SHP77 treated with DMSO at 0.1 percent for 48 hours (cell line): ENCODE data around the gene KRT6A.
"Not testable (repeated sequence)": the region's sequence is repeated elsewhere in the genome, so short reads cannot be mapped to it uniquely, and the experiment has no call there.

Experiments
- DNase-seq: peaks from one replicate; lab custom pipeline; 2025; lab: John Stamatoyannopoulos, UW

Gene KRT6A

DNA sequence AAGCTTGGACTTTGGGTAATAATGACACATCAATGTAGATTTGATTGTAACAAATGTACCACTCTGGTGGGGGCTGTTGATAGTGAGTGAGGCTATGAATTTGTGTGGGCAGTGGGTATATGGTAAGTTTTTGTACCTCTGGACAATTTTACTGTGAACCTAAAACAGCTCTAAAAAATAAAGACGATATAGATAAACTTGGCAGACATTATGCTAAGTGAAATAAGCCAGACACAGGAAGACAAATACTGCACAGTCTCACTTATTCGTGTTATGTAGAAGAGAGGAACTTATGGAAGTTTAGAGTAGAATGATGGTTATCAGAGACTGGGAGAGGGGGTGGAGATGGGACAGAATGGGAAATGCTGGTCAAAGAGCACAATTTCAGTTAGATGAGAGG, 28.2 kb downstream of the KRT6A start:
- DNase-seq, result no peak

DNA sequence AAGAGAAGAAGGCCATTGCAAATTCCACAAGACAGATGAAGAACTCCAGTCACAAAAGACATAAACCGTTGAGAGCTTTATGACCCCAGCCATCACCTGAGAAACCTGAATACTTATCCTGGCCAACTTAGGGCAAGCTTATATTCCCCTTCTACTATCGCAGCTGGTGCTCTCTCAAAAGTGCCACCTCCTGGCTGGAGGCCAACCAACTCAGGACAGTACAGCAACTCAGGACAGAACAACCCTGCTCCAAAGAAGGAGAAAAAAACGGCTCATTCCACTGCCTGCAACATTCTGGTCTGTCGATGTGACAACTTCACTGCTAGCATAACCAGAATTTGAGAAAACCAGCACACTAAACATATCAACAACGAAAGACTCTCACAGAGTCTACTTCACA, 31.4 kb downstream of the KRT6A start:
- DNase-seq, result no peak

DNA sequence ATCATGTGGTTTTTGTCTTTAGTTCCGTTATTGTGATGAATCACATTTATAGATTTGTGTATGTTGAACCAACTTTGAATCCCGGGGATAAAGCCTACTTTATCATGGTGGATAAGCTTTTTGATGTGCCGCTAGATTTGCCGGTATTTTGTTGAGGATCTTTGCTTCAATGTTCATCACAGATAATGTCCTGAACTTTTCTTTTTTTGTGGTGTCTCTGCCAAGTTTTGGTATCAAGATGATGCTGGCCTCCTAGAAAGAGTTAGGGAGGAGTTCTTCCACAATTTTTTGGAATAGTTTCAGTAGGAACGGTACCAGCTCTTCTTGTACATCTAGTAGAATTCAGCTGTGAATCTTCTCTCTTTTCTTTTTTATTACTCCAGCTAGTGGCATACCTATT, 34.2 kb downstream of the KRT6A start:
- no peak for DNase-seq

DNA sequence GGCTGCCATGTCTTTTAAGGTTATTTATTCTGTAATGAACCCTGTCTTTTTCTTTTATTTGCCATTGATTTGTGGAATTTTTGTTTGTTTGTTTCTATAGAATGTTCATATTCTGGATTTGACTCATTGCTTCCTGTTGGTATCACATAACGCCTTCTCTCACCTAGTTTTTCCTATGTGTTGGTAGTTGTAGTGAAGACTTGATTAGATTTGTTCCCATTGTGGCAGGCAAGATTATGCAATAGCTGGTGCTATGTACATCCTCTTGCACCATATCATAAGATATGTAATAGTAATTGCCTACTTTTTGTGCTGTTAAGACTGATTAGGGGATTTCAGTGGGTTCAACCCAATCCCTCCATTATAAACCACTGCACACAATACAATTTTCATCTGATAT, 37.2 kb downstream of the KRT6A start:
- DNase-seq, result no peak

DNA sequence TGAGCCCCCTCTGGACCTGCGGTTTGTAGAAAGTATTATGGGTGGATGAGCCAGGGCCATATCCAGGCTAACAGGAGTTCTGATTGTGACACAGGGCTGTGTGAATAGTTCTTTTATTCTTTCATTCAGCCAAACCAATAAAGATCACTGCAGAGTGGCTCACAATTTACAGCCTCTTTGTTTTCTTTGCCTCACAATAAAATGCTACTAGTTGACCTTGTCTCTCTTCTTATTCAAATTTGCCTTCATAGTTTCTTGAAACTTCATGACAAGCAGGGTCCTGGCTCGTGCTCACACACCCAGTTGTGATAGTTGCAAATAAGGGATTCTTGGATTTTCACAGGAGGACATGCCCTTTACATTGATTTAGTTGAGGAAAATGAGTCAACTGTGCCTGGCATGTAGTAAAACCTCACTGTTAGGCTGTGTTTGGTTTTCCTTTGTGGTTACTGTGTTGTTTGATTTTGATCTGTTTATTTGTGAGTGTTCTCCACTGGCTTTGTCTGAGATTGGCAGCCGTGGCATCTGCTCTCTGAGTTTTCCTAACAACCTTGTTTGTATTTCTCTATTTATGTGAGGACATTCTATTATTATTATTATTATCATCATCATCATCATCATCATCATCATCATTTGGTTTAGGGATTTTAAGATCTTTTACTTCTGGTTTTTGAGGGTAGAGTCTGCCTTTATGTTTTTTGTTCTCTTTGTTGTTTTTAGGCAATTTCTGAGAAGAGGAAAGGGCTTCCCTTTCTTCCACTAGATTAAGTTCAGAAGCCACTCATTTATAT, 38.5 kb downstream of the KRT6A start:
- no peak for DNase-seq

DNA sequence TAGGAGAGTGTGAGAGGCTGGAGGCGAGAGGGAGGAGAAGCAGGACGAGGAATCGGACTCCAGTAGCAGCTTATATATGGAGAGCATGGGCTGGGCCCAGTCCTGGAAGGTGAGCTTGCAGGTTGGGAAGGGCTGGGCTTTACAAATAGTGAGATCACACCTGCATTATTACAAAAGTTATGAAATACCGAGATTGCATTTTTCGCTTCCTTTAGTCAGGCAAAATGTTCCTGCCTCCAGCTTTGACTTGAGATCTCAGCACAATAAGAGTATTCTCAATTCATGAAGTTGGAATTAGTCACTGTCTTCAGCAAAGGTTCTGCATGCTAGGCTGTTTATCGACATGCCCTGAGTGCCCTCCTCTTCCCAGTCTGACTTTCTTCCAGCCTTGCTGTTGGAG, 41.0 kb downstream of the KRT6A start, which contains the start of gene KRT6B:
KRT6B (minus strand) TSS at position 46 of the 400 bp plus-strand sequence. CDS start 68 bp downstream, outside the sequence.
- DNase-seq, result no peak

DNA sequence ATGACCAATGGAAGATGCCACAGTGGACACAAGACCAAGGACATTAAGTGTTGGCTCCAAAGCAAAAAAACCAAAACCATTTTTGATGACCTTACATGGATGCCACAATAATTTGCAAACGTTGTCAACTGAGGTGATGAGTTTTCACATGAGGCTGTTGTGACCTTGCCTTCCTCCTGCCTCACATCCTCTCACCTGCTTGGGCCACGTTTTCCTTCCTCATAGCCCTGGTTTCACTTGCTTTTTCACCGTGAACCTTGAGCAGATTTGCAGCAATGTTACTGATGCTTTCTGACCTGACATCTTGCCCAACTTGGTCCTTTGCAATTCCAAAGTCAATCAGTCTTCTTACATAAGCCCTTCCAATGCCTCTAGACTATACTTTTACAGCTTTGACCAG, 44.8 kb downstream of the KRT6A start:
- no peak for DNase-seq

DNA sequence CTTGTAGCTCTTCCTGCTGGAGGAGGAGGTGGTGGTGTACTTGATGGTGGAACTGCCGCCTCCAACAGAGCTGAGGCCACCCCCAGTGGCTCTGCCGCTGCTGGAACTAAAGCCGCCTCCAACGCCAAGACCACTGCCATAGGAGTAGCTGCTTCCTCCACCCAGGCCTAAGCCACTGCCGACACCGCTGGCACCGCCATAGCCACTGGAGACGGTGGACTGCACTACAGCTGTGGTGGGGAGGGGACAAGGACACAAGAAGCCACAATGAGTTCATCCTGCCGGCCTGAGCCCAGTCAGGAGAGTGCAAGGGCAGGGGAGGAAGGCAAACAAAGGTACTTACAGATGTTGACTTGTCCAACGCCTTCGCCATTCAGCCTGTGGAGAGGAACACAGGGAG, 45.9 kb downstream of the KRT6A start:
- not testable (repeated sequence) for DNase-seq

DNA sequence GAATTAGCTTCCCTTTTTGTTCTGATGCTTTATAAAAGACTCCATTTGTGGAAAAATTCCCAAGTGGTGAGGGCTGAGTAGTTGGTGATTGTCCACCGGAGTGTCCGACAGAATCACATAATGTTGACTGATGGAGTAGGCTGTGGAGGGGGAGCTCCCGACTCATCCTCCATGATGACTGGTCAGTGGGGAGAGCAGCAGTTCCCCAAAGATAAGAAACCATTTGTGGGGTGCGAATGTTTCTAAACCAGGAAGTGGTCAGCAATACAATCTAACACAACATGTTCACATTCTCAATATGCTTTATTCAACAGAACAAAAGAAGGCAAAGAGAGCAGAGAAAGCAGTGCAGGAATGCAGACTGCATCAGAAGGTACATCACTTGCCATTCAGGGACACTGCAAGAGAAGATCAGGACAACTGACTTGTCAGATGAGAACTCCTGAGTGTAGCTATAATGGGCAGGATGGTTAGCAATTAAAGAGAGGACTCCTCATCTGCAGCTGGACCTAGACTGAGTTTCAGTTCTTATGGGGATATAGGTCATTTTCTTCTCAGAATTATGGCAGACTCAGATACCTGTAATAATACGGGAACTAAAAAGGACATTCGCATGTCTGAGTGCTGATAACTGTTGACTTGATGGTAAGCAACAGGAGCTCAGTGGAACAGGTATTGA, 46.6 kb downstream of the KRT6A start:
- DNase-seq, result no peak

DNA sequence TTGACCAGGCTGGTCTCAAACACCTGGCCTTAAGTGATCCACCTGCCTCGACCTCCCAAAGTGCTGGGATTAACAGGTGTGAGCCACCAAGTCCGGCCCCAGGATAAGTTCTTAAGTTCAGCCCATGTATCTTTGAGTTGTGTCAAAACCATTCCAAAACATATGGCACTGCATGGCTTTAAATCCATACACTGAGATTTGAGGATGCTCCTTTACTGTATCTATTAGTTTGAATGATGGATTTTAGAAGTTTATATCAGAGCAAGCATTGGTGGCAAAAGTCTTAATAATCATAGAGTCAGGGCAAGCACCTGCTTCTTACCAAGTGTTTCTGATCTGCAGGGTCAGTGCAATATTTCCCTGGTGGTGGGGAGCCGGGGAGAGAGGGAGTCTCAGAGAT, 47.2 kb downstream of the KRT6A start:
- DNase-seq, result no peak

DNA sequence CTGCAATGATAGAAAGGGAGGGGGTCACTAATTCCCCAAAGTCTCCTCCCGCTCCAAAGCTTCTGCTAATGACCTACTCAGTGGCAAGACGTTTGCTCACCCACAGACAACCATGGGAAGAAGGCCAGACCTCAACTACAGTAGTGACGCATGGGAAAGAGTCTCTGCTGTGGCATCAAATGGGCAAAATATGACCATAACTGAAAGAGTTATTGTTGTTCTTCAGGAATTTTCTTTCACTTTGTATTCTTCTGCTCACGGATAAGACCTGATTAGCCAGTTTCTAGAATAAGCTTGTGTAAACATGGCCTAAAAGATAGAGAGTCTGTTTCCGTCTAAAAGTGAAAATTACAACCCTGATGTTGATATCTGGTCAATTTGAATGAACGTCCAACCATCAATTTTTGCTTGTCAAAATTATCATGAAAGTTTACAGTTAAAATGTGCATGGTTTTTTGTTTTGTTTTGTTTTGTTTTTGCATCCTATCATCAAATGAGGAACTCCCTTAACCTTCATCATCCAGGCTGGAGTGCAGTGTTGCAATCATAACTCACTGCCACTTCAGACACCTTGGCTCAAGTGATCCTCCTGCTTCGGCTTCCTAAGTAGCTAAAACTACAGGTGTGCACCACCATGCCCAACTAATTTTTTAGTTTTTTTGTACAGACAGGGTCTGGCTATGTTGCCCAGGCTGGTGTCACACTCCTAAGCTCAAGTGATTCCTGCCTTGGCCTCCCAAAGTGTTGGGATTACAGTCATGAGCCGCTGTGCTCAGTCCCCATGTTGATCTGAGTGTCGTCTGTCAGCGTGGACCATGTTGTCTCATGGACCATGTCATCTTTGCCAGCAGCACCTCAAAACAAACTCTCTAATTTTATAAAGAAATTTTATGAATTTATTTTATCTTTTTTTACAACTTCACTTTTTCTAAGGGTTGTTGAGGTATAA, 48.1 kb downstream of the KRT6A start:
- no peak for DNase-seq

DNA sequence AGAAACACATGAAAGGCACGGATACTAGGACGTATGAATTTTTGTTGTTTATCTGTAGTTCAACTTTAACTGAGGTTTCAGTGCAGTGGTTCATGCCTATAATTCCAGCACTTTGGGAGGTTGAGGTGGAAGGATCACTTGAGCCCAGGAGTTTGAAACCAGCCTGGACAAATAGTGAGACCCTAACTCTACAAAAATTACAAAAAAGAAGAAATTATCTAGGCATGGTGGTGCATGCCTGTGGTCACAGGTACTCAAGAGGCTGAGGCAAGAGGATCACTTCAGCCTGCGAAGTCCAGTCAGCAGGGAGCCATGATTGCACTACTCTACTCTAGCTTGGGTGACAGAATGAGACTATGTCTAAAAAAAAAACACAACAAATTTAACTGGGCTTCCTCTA, 49.1 kb downstream of the KRT6A start:
- DNase-seq, result no peak

DNA sequence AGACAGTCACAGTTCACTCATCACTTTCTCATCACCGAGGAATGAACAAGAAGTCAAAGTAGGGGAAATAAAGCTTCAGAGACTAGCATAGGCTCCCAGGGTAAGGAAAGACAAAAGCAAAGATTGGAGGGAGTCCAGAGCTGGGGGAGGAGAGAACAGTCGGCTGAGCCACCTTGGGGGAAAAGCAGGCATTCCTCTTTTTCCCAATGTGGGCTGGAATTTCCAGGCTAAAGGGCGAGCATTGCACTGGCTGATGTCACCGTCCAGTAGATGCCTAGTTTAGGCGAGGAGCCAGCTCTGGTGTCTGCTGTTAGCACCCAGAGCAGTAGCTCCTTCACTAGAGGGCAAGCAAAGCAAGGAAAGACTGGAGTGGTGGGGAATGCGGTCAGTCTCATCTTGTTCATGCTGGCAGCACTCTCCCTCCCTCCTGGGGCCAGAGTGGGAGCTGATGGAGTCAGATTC, 50.4 kb downstream of the KRT6A start:
- no peak for DNase-seq

DNA sequence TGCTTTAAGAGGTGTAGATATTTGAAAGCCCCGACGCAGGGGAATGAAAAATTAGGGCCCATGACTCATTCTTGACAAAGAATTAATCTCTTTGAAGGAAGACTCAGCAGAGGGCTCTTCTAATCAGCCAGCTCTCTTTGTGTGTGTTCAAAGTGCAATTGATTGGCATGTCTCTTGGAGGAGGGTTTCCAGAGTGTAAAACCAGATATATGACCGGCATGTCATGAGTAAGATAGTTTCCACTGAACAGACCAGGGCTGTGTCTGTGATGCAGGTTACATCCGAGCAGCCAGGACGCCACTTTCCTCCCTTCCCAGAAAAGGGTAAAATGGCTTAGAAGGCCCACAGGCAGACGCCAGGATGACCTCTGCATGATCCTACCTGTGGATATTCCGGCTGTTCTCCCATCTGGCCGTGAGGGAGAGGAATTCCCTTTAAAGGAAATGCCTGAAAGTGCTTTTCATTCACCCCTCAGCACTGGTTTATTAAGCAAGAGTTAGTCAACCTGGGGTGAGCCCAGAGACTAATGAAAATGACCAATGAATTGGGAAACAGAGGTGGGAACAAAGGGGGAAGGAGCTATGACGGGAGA, 51.6 kb downstream of the KRT6A start:
- DNase-seq, result no peak

DNA sequence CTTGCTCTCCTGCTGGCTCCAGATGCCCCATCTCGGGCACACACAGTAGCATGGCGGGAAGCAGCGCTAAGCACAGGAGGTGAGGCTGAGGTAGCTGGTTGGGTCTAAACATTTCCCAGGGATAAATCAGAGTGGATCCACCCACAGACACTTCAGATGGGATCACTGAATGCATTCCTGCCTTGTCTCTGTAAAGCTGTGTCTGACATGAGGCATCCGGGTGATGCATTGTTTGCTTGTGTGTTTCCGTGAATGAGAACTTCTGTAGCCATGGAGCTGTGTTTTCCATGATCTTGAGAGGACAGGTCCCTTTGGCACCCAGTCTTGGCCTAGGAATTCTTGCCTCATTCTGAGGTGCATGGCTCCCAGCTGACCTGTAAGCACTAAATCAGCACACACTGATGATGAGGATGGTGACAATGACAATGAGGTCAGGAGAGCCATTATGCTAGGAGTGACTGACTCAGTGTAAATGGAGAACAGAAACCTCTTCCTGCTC, 52.2 kb downstream of the KRT6A start:
- DNase-seq, result no peak

DNA sequence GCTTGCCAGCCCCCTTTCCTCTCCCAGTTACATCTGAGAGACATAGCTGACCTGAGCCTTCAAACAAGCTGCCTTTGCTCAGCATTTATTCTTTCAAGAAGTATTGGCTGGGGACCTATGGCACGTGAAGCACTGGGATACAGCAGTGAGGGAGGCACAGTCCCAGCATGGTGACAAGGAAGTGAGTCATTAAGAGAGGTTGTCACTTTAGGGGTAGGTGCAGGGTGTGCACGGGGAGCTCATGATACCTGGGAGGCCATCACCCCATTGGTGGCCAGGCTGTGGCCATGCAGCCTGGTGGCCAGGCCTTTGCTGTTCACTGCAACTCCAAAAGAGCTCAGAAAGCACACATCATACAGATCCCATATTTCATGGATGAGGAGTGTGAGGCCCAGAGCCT, 53.2 kb downstream of the KRT6A start:
- no peak for DNase-seq

DNA sequence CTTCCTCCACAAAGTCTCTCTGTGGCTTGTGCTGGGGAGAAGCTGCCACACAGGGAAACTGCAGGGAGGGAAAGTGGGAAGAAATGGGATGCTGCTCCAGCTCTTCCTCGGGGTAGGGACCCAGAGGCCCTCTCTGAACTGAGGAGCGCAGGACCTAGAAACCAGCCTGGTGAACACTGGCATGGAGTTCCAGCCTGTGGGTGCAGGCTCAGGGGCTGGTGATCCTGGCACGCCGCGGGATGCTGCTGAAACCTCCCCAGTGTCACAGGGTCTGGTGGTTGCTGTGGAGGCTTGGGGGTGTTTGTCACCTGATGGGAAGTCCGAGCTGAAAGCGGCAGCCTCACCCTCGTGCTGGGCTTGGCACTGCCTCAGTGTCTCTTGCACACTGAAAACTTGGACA, 53.6 kb downstream of the KRT6A start:
- no peak for DNase-seq

DNA sequence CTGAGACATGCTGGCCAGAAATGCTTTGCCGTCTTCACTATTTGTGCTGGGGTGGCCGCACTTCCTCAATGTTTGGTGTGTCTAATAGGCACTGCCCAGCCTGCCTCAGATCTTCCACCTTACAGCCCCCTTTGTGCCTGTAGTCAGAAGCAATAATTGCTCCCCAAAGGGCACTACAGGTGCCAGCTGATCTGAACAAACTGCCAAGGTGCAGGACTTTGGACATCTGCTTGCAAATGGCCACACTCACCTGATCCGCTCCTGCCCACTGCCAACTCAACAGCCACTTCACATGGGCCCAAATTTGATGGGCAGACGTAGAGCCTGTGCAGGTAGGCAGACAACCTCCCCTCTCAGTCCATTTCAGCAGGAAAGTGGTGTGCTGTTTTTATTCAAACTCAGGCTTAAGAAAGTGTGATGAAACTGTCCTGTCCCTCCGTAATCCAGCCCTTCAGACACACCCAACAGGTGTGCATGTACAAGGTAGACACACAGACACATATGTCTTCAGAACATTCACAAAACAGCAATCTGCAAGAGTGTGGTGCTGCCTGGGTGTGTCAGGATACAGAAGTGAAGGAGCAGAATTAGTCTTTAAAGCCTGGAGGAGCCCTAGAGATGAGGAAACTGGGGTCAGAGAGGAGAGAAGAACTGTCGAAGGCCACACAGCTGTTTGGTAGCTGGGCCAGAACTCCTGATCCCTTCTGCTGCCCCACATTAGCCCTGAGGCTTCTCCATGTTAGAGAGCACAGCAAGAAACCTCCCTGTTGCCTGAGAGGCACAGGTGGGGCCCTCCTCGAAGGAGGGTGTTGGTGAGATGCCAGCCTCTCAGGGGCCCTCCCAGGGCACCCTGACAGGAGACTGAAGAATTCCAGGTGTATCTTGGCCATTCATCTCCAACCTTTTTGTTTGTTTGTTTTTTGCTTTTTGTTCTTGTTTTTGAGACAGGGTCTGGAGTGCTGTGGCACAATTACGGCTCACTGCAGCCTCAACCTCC, 54.5 kb downstream of the KRT6A start:
- no peak for DNase-seq

DNA sequence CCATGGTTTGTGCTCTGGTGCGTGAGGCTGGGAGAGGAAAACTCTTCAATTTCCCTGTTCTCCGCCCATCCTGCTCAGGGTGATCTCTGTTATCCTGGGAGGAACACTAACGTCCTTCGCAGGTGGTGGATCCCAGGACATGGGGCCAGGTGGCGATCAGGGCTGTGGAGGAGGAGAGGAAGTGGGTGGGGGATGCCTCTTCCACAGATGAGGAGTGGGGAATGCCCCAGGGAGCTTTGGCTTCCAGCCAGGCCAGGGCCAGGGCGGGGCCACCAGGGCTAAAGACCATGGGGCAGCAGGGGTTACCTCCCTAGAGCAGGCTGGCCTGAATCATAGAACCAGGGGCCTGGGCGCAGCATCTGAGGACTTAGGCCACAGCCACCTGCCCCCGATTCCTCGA, 55.5 kb downstream of the KRT6A start:
- no peak for DNase-seq
